Gastroesophageal sphincter (tissue), 3 donors: Measurements from ENCODE around the gene EFNA3.

Experiments
- POLR2A ChIP-seq, 2 donors: fragments of 450-650 bp; IDR thresholded peaks; one replicate each; pipeline ENCODE4 v1.6.1; 2017; ENCODE audit warnings: antibody characterized with exemption in 2 of 2, mild to moderate bottlenecking in 2 of 2, moderate library complexity in 1 of 2
- POLR2AphosphoS5 ChIP-seq: sonication (generic); formaldehyde crosslinking; IDR thresholded peaks from one replicate; pipeline ENCODE4 v1.6.1; 2017; ENCODE audit warnings: antibody characterized with exemption
- TF ChIP-seq, protein P1 (sequence below), 4 experiments: fragments of 200-600 bp in 2 of 4; fragments of 450-650 bp in 2 of 4; sonication (generic) in 1 of 4; IDR thresholded peaks; one replicate each; pipeline ENCODE4 v1.5.1; 2017 to 2019; ENCODE audit warnings: antibody characterized with exemption in 4 of 4, mild to moderate bottlenecking in 2 of 4, moderate library complexity in 2 of 4

- TF ChIP-seq, protein P1, sequence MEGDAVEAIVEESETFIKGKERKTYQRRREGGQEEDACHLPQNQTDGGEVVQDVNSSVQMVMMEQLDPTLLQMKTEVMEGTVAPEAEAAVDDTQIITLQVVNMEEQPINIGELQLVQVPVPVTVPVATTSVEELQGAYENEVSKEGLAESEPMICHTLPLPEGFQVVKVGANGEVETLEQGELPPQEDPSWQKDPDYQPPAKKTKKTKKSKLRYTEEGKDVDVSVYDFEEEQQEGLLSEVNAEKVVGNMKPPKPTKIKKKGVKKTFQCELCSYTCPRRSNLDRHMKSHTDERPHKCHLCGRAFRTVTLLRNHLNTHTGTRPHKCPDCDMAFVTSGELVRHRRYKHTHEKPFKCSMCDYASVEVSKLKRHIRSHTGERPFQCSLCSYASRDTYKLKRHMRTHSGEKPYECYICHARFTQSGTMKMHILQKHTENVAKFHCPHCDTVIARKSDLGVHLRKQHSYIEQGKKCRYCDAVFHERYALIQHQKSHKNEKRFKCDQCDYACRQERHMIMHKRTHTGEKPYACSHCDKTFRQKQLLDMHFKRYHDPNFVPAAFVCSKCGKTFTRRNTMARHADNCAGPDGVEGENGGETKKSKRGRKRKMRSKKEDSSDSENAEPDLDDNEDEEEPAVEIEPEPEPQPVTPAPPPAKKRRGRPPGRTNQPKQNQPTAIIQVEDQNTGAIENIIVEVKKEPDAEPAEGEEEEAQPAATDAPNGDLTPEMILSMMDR (IDR thresholded peaks at IDR 0.05): peak in 1 of 4 experiments; percentile 6
- TF ChIP-seq POLR2A (IDR thresholded peaks at IDR 0.05): no peak
- TF ChIP-seq POLR2AphosphoS5: no peak
Observed at GRCh38 chr1:155057788-155058211, 20.8 kb upstream of the EFNA3 start.
